GM12873 (cell line): ENCODE data around the gene ADAM30.

Experiments used
- TF ChIP-seq, protein P1 (sequence below): IDR thresholded peaks from 2 replicates; pipeline ENCODE4 v1.5.1; 2012; ENCODE audit warnings: low read depth, mild to moderate bottlenecking, moderate library complexity, low read length, control low read depth; ENCODE audit not compliant: insufficient read depth; ENCODE audit errors: missing control alignments

The ADAM30 gene

DNA sequence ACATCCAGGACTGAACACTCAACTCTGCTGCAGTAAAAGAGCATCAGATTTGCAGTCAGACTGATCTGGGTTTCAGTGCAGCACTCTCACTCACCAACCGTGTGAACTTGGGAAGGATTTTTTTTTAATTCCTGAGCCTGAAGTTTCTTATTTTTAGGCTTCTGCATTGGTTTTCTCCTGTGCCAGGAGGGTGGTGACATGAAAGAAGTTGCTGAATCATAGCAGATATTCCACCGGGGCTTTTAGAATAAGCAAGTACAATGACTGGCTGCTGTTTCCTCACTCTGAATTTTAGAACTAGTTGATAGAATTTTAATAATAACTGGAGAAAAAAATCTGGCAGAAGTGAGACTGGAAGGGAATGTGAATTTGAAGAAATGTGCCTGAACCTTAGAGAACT lies 11.6 kb downstream of the ADAM30 start:
- TF ChIP-seq, protein P1, sequence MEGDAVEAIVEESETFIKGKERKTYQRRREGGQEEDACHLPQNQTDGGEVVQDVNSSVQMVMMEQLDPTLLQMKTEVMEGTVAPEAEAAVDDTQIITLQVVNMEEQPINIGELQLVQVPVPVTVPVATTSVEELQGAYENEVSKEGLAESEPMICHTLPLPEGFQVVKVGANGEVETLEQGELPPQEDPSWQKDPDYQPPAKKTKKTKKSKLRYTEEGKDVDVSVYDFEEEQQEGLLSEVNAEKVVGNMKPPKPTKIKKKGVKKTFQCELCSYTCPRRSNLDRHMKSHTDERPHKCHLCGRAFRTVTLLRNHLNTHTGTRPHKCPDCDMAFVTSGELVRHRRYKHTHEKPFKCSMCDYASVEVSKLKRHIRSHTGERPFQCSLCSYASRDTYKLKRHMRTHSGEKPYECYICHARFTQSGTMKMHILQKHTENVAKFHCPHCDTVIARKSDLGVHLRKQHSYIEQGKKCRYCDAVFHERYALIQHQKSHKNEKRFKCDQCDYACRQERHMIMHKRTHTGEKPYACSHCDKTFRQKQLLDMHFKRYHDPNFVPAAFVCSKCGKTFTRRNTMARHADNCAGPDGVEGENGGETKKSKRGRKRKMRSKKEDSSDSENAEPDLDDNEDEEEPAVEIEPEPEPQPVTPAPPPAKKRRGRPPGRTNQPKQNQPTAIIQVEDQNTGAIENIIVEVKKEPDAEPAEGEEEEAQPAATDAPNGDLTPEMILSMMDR = no peak

DNA sequence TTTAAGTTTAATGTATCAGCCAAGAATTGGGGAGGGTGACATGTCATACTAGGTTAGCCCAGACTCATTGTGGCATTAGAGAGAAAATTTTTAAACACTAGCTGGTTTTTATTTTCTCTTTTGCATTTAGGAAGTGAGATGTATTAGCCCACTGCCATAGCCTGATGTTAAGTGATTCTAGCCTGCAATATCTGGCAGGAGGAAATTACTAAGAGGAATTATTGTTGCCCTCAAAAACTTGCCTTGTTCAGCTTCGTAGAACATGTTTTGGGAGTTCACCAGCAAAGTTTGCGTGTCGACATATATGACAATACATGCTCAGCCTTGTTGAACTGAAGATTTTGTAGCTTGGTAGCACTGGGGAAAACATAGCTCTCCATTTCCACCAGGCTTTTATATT lies 12.5 kb downstream of the ADAM30 start:
- TF ChIP-seq, protein P1 = no peak

DNA sequence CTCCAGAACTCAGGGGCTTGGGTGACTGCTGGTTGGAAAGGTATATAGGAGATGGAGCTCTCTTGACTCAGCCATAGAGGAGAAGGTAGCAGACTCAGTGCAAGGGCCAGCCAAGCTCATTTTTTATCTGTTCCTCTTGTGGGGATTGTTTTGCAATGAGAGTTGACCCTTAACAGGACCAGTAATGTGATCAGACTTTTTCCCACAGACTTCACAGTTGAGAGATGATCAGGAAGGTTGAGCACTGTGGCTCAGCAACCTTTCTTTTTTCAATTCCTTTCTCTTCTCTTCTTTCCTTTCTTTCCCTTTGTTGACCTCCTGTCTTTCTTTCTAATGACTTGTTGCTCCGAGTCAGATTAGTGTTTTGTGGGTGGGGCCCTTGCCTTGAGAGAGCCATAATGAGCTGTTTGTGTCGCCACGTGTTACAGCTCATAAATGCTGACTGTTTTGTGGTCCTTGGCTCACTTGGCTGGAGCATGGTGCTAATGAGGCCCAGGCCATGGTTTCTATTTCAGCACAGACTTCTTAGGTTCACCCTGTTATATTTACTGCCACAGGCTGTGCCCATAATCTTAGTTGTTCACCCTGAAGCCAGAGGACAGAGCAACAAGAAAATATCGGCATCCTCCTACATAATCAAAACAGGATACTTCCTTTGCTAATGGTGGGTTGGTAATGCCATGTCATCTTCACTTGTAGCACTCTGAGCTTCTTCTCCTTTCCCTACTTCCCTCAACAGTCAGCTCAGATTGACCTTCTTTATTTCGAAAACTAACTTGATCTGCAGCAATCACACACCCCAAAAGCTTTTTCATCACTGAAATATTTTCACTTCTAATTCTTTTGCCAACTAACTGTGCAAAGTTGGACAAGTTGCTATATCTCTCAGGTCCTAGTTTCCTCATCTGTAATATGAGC lies 13.9 kb downstream of the ADAM30 start:
- TF ChIP-seq, protein P1 = no peak

DNA sequence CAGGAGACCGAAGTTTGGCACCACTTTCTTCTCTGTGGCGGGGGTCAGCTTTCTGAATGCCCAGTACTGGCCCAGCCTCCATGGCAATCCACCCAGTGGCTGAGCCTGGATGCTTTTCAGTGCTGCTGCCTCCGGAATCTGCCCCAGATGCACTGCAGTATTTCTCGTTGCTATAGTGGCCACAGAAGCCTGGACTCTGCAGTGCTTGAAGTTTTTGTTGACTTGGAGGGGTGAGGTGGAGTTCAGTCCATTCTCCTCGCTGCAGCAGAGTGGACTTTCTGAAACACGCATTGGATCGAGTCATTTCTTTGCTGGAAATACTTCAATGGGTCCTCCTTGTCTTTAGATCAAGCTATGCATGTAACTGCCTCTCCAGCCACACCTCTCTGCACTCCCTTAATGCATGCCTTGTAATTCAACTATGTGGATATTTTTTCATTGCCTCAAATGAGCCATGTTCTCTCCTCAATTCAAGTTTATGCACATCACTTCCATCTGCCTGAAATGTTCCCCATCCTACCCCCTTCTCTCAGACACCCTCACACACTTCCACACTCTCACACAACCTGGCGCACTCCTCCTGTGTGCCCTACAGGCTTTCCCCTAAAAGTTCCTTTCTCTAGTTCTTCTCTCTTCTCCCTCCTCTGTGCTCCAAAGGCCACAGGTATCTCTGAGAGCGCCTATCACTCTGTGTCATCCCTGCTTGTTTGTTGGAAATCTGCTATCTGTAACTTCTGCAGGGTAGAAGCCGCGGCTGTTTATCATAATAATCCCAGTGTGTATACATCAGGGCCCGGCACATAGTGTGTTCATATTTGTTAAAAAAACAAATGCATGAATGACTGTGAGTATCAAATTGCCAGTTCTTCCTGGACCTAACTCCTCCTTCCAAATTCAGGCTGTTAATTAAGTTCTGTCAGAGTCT lies 16.5 kb downstream of the ADAM30 start:
- TF ChIP-seq, protein P1 = no peak

DNA sequence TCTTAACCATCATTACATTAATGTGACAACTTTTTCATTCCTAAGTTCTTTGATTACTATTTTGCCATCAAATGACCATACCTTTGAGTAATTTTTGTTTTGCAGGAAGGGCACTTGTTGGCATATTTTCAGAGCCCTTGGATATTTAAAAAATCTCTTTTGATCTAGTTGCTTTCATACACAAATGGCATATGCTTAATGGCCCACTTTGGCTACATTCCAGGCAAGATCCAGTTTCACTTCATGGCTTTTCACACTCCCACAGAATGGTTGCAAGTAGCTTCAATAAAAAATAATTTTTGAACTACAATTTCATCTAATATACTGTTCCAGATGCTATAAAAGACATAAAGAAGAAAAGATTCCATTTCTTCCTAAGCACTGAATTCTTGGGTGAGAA lies 18.1 kb downstream of the ADAM30 start:
- TF ChIP-seq, protein P1 = no peak

DNA sequence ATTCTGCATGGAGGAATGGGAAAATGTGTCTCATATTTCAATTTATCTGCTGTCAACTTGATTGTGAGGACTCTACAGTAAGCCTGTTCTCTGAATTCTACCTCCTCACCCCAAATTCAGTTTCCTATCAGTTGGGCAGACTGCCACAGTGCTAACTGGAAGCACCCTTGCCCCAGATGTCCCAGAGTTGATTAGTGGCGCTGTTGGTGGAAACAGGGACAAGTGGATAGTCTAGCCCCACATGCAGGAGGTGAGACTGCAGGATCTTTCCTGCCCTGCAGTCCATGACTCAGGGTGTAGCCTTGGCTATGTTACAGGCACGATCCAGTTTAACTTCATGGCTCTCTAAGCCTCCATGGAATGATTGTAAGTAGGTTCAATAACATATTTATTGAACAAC lies 22.1 kb downstream of the ADAM30 start:
- TF ChIP-seq, protein P1 = no peak
